ENCODE measurements around the gene STRIP1. TPM values are rescaled to one million over a fixed set of nuclear protein-coding genes. Genes with fewer than 3 reads are reported as not detected.

STRIP1 gene
- total RNA-seq, 4 donors from 2014 or later, result 26.2 to 43.5 (median 35.3) TPM

- H3K4me3 ChIP-seq, result no peak overlapping the region
- intact Hi-C loops (cut with DNase I), result no loop called here
- no peaks in the 10 kb centered on the region for H3K9me3 ChIP-seq
- DNase-seq (ENCODE audit: extremely low spot score), result no peak
- H3K4me1 ChIP-seq, result peaks cover 7 to 34% (median 33%) of the 10 kb centered on the region in 4 donors
- peaks cover 0 to 53% (median 36%) of the 10 kb centered on the region in 4 donors for H3K36me3 ChIP-seq
- no peaks in the 10 kb centered on the region for H3K27me3 ChIP-seq
- TF ChIP-seq POLR2AphosphoS5 (IDR thresholded peaks at IDR 0.05) (no peak), EP300 (IDR thresholded peaks at IDR 0.05) (no peak)
- WGBS, result 94% methylated on average over 7 of the region's 7 CpGs
- no peak overlapping the region for H3K27ac ChIP-seq (replicated peaks in 1 of 4)
These were observed 26.2 kb downstream of the STRIP1 start for GRCh38 chr1:110060662-110061060.

- 95% methylated on average over 10 of the region's 10 CpGs for WGBS
- Histone ChIP-seq H3K27ac (replicated peaks in 1 of 4) (no peak overlapping the region), H3K36me3 (peaks cover 0 to 46% (median 29%) of the 10 kb centered on the region in 4 donors), H3K4me1 (peaks cover 7 to 27% (median 26%) of the 10 kb centered on the region in 4 donors), H3K4me3 (no peak overlapping the region), H3K27me3 (peaks cover 0 to 5% (median 0%) of the 10 kb centered on the region in 4 donors), H3K9me3 (no peaks in the 10 kb centered on the region)
- intact Hi-C loops (cut with DNase I), result no loop called here
- DNase-seq (ENCODE audit: extremely low spot score), result no peak
- TF ChIP-seq POLR2A (IDR thresholded peaks at IDR 0.05; ENCODE audit: low read depth) (no peak), EP300 (IDR thresholded peaks at IDR 0.05) (no peak), CTCF (IDR thresholded peaks at IDR 0.05) (no peak), POLR2AphosphoS5 (IDR thresholded peaks at IDR 0.05) (no peak)
These were observed 26.9 kb downstream of the STRIP1 start for GRCh38 chr1:110061341-110061740.

- TF ChIP-seq POLR2A (IDR thresholded peaks at IDR 0.05; ENCODE audit: low read depth) (no peak), CTCF (IDR thresholded peaks at IDR 0.05) (no peak), EP300 (IDR thresholded peaks at IDR 0.05) (no peak), POLR2AphosphoS5 (IDR thresholded peaks at IDR 0.05) (no peak)
- peaks cover 0 to 18% (median 9%) of the 10 kb centered on the region in 4 donors for H3K27me3 ChIP-seq
- H3K4me3 ChIP-seq, result no peak overlapping the region
- H3K4me1 ChIP-seq, result peaks cover 3 to 16% (median 14%) of the 10 kb centered on the region in 4 donors
- H3K9me3 ChIP-seq, result no peaks in the 10 kb centered on the region
- H3K36me3 ChIP-seq, result peaks cover 0 to 33% (median 17%) of the 10 kb centered on the region in 4 donors
- H3K27ac ChIP-seq (replicated peaks in 1 of 4), result no peak overlapping the region
- 84% methylated on average over 2 of the region's 2 CpGs for WGBS
- intact Hi-C loops (cut with DNase I), result no loop called here
- DNase-seq (ENCODE audit: extremely low spot score), result no peak
These were observed 28.2 kb downstream of the STRIP1 start for GRCh38 chr1:110062612-110063011.

GRCh38 chr1:110063781-110064180, 29.4 kb downstream of the STRIP1 start:
- Histone ChIP-seq H3K4me3 (no peak overlapping the region), H3K36me3 (peaks cover 0 to 22% (median 6%) of the 10 kb centered on the region in 4 donors), H3K27ac (replicated peaks in 1 of 4) (no peak overlapping the region), H3K27me3 (peaks cover 4 to 30% (median 21%) of the 10 kb centered on the region in 4 donors), H3K9me3 (no peaks in the 10 kb centered on the region), H3K4me1 (peaks cover 12 to 16% (median 14%) of the 10 kb centered on the region in 4 donors)
- 50% methylated on average over 4 of the region's 4 CpGs for WGBS
- intact Hi-C loops (cut with DNase I), result no loop called here
- no peak for TF ChIP-seq POLR2A (IDR thresholded peaks at IDR 0.05; ENCODE audit: low read depth)
- no peak for DNase-seq (ENCODE audit: extremely low spot score)

- H3K36me3 ChIP-seq, result peaks cover 0 to 12% (median 0%) of the 10 kb centered on the region in 4 donors
- DNase-seq (ENCODE audit: extremely low spot score), result no peak
- H3K4me3 ChIP-seq, result no peak overlapping the region
- H3K27me3 ChIP-seq, result peaks cover 4 to 39% (median 31%) of the 10 kb centered on the region in 4 donors
- WGBS, result 78% methylated on average over 10 of the region's 18 CpGs
- H3K9me3 ChIP-seq, result no peaks in the 10 kb centered on the region
- peaks cover 18 to 24% (median 22%) of the 10 kb centered on the region in 4 donors for H3K4me1 ChIP-seq
- no peak for TF ChIP-seq EP300 (IDR thresholded peaks at IDR 0.05)
- no peak for TF ChIP-seq POLR2AphosphoS5 (IDR thresholded peaks at IDR 0.05)
- no peak for TF ChIP-seq POLR2A (IDR thresholded peaks at IDR 0.05; ENCODE audit: low read depth)
- no peak for TF ChIP-seq CTCF (IDR thresholded peaks at IDR 0.05)
- intact Hi-C loops (cut with DNase I), result no loop called here
- no peak overlapping the region for H3K27ac ChIP-seq (replicated peaks in 1 of 4)
These were observed 30.3 kb downstream of the STRIP1 start for GRCh38 chr1:110064576-110065337.
